Neuronal stem cell (in vitro differentiated cells): ENCODE measurements around the gene FUNDC1.

Experiments used
- DNase-seq: peaks from one replicate; pipeline ENCODE4 v3.0.0-alpha.2; 2013; ENCODE audit warnings: low spot score
- H2AFZ ChIP-seq: one replicate; pipeline ENCODE4 v1.6.1; 2013; ENCODE audit warnings: mild to moderate bottlenecking, low read length, inconsistent platforms
- H2AK5ac ChIP-seq: 2 replicates; pipeline ENCODE4 v1.6.1; 2013; ENCODE audit warnings: low read depth, mild to moderate bottlenecking, inconsistent platforms, low read length, moderate library complexity, mixed read lengths
- H2BK120ac ChIP-seq: 2 replicates; pipeline ENCODE4 v1.6.1; 2013; ENCODE audit warnings: low read depth, mild to moderate bottlenecking, inconsistent platforms, low read length, moderate library complexity, mixed read lengths
- H2BK12ac ChIP-seq: one replicate; pipeline ENCODE4 v1.6.1; 2013; ENCODE audit warnings: low read length, inconsistent platforms
- H2BK15ac ChIP-seq: 2 replicates; pipeline ENCODE4 v1.6.1; 2013; ENCODE audit warnings: mild to moderate bottlenecking, low read length, inconsistent platforms, mixed read lengths
- H2BK5ac ChIP-seq: one replicate; pipeline ENCODE4 v1.6.1; 2013; ENCODE audit warnings: inconsistent platforms, mild to moderate bottlenecking, low read length, moderate library complexity
- H3K14ac ChIP-seq: one replicate; pipeline ENCODE4 v1.6.1; 2013; ENCODE audit warnings: low read length, inconsistent platforms
- H3K18ac ChIP-seq: 2 replicates; pipeline ENCODE4 v1.6.1; 2013; ENCODE audit warnings: low read length, inconsistent platforms
- H3K23ac ChIP-seq: 2 replicates; pipeline ENCODE4 v1.6.1; 2013; ENCODE audit warnings: low read depth, mild to moderate bottlenecking, mixed read lengths, low read length, inconsistent platforms; ENCODE audit not compliant: poor library complexity
- H3K27ac ChIP-seq: replicated peaks from 3 replicates; pipeline ENCODE4 v1.5.1; 2013; ENCODE audit warnings: low read length, inconsistent platforms
- H3K27me3 ChIP-seq, 3 experiments: 2 replicates each; pipeline ENCODE4 v1.6.1; 2013; ENCODE audit warnings: low read length in 3 of 3, mild to moderate bottlenecking in 2 of 3, inconsistent platforms in 1 of 3, low read depth in 1 of 3, mixed read lengths in 1 of 3, moderate library complexity in 1 of 3; ENCODE audit not compliant: control insufficient read depth in 3 of 3, insufficient read depth in 3 of 3
- H3K36me3 ChIP-seq, 2 donors: replicated peaks in 1 of 2; 2 replicates each; pipeline ENCODE4 v1.6.1; 2013; ENCODE audit warnings: low read length in 2 of 2; ENCODE audit not compliant: control insufficient read depth in 2 of 2, insufficient read depth in 2 of 2
- H3K4ac ChIP-seq: 2 replicates; pipeline ENCODE4 v1.6.1; 2013; ENCODE audit warnings: inconsistent platforms, mild to moderate bottlenecking, low read length, moderate library complexity
- H3K4me1 ChIP-seq, 2 donors: 1 replicate in 1 of 2; 2 replicates in 1 of 2; pipeline ENCODE4 v1.6.1; 2013; ENCODE audit warnings: low read length in 2 of 2, low read depth in 1 of 2; ENCODE audit not compliant: control insufficient read depth in 2 of 2, insufficient read depth in 1 of 2
- H3K4me2 ChIP-seq: one replicate; pipeline ENCODE4 v1.6.1; 2013; ENCODE audit warnings: mild to moderate bottlenecking, low read length, inconsistent platforms; ENCODE audit not compliant: insufficient read depth, poor library complexity, severe bottlenecking
- H3K4me3 ChIP-seq, 2 donors: 2 replicates each; pipeline ENCODE4 v1.5.1; 2013; ENCODE audit warnings: low read length in 2 of 2, mild to moderate bottlenecking in 2 of 2, inconsistent platforms in 1 of 2, moderate library complexity in 1 of 2
- H3K79me1 ChIP-seq: one replicate; pipeline ENCODE4 v1.6.1; 2013; ENCODE audit warnings: low read depth, mild to moderate bottlenecking, inconsistent platforms, low read length, moderate library complexity
- H3K9ac ChIP-seq: one replicate; pipeline ENCODE4 v1.6.1; 2013; ENCODE audit warnings: mild to moderate bottlenecking, low read depth, low read length, inconsistent platforms; ENCODE audit not compliant: poor library complexity
- H3K9me3 ChIP-seq, 2 donors: replicated peaks in 1 of 2; 2 replicates each; pipeline versions ENCODE3 to v1.6.1; 2013; ENCODE audit warnings: low read length in 2 of 2, mild to moderate bottlenecking in 2 of 2, inconsistent platforms in 1 of 2, low read depth in 1 of 2, mixed read lengths in 1 of 2, moderate library complexity in 1 of 2; ENCODE audit not compliant: control insufficient read depth in 2 of 2, insufficient read depth in 1 of 2
- H4K8ac ChIP-seq: one replicate; pipeline ENCODE4 v1.6.1; 2013; ENCODE audit warnings: low read depth, mild to moderate bottlenecking, inconsistent platforms, low read length, moderate library complexity
- H4K91ac ChIP-seq: one replicate; pipeline ENCODE4 v1.6.1; 2013; ENCODE audit warnings: low read length, low read depth, mild to moderate bottlenecking, inconsistent platforms; ENCODE audit not compliant: poor library complexity
- WGBS, 2 donors: extraction: QIAGEN DNeasy Blood & Tissue Kit; methylation state at CpG; one replicate each; pipeline ENCODE4 v1.1.7; 2013; ENCODE audit warnings: missing lambda C conversion rate in 2 of 2, mixed read lengths in 1 of 2; ENCODE audit not compliant: insufficient read length in 2 of 2, insufficient replicate concordance in 1 of 2; ENCODE audit errors: extremely low coverage in 2 of 2; 5-methylcytosine and 5-hydroxymethylcytosine counted together

Gene FUNDC1

DNA sequence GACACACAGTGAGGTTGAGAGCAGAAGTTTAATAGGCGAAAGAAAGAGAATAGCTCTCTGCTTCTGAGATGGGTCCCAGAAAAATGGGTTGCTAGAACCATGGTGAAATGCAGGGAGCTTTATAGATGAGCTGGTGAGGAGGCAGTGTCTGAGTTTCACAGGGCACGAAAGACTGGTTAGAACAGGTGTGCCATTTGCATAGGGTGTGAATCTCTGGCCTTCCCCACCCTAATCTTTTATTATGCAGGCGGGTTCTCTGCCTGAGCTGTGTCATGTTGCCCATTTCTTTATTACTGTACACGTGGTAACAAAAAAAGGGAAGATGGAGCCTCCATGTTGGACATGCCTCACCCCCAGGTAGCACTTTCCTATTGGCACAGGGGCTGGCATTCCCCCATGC is 39.1 kb downstream of the FUNDC1 start:
- Histone ChIP-seq H3K27me3 (no peaks in the 10 kb centered on the region), H2AK5ac (no peak overlapping the region), H3K4ac (no peak overlapping the region), H2BK120ac (no peak overlapping the region), H3K27ac (no peak overlapping the region), H4K8ac (no peak overlapping the region), H3K36me3 (no peaks in the 10 kb centered on the region), H2AFZ (no peak overlapping the region), H3K9ac (no peak overlapping the region), H2BK12ac (no peak overlapping the region), H3K79me1 (no peaks in the 10 kb centered on the region), H3K4me1 (no peaks in the 10 kb centered on the region), H3K18ac (no peak overlapping the region), H3K4me3 (no peak overlapping the region), H2BK5ac (no peak overlapping the region), H3K23ac (no peak overlapping the region), H3K4me2 (no peak overlapping the region), H3K9me3 (no peaks in the 10 kb centered on the region), H3K14ac (no peak overlapping the region), H4K91ac (no peak overlapping the region), H2BK15ac (no peak overlapping the region)
- no CpG with 5 or more reads among the region's 4 CpGs for WGBS, 2 donors
- no peak for DNase-seq

DNA sequence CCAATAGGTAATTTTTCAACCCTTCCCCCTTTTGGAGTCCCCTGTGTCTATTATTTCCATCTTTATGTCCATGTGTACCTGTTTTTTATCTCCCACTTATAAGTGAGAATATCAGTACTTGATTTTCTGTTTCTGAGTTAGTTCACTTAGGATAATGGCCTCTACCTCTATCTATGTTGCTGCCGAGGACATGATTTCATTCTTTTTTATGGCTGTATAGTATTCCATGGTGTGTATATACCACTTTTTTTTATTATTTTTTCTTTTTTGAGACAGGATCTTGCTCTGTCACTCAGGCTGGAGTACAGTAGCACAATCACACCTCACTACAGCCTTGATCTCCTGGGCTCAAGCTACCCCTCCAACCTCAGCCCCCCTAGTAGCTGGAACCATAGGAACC is 47.6 kb downstream of the FUNDC1 start:
- H2BK15ac ChIP-seq: no peak overlapping the region
- no peak overlapping the region for H3K18ac ChIP-seq
- no peak overlapping the region for H2AFZ ChIP-seq
- H3K4ac ChIP-seq: no peak overlapping the region
- H3K9me3 ChIP-seq: no peaks in the 10 kb centered on the region
- no peaks in the 10 kb centered on the region for H3K27me3 ChIP-seq
- no peak overlapping the region for H4K91ac ChIP-seq
- no peak overlapping the region for H3K4me3 ChIP-seq
- no peaks in the 10 kb centered on the region for H3K4me1 ChIP-seq
- no peak overlapping the region for H2BK120ac ChIP-seq
- no peak overlapping the region for H2AK5ac ChIP-seq
- no peak for DNase-seq
- no peak overlapping the region for H3K23ac ChIP-seq
- no peak overlapping the region for H4K8ac ChIP-seq
- no CpG with 5 or more reads among the region's 1 CpG for WGBS, 2 donors
- no peak overlapping the region for H2BK12ac ChIP-seq
- no peaks in the 10 kb centered on the region for H3K79me1 ChIP-seq
- no peak overlapping the region for H2BK5ac ChIP-seq
- H3K9ac ChIP-seq: no peak overlapping the region
- H3K4me2 ChIP-seq: no peak overlapping the region
- H3K14ac ChIP-seq: no peak overlapping the region
- H3K27ac ChIP-seq: no peak overlapping the region
- H3K36me3 ChIP-seq: no peaks in the 10 kb centered on the region

DNA sequence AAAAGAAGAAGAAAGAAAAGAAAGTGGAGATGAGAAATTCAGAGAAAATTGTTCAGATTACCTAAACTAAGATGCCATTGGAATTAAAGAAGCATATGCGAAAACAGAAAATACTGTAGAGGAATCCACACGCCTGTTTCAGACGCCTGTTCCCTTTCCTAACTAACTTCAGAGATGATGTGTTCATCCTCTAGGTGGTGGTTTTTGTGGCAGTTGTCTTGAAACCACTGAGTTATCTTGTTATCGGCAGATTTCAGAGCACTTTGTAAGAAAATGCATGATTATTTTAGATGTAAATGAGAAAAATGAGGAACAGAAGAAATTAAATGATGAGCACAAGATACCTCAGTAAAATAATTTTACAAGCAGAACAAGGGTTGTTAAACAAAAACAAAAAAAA is 48.3 kb downstream of the FUNDC1 start:
- no peaks in the 10 kb centered on the region for H3K9me3 ChIP-seq
- H3K9ac ChIP-seq: no peak overlapping the region
- no peak overlapping the region for H3K4me2 ChIP-seq
- H3K18ac ChIP-seq: no peak overlapping the region
- no peaks in the 10 kb centered on the region for H3K36me3 ChIP-seq
- H3K4me1 ChIP-seq: no peaks in the 10 kb centered on the region
- no peak overlapping the region for H4K91ac ChIP-seq
- no peak overlapping the region for H2AK5ac ChIP-seq
- H2BK15ac ChIP-seq: no peak overlapping the region
- H3K23ac ChIP-seq: no peak overlapping the region
- no peak overlapping the region for H4K8ac ChIP-seq
- H2AFZ ChIP-seq: no peak overlapping the region
- no peak for DNase-seq
- H3K14ac ChIP-seq: no peak overlapping the region
- H3K4me3 ChIP-seq: no peak overlapping the region
- H2BK12ac ChIP-seq: no peak overlapping the region
- H3K79me1 ChIP-seq: no peaks in the 10 kb centered on the region
- H2BK120ac ChIP-seq: no peak overlapping the region
- no peaks in the 10 kb centered on the region for H3K27me3 ChIP-seq
- no peak overlapping the region for H3K4ac ChIP-seq
- H2BK5ac ChIP-seq: no peak overlapping the region
- WGBS, 2 donors: no CpG with 5 or more reads among the region's 4 CpGs
- H3K27ac ChIP-seq: no peak overlapping the region

DNA sequence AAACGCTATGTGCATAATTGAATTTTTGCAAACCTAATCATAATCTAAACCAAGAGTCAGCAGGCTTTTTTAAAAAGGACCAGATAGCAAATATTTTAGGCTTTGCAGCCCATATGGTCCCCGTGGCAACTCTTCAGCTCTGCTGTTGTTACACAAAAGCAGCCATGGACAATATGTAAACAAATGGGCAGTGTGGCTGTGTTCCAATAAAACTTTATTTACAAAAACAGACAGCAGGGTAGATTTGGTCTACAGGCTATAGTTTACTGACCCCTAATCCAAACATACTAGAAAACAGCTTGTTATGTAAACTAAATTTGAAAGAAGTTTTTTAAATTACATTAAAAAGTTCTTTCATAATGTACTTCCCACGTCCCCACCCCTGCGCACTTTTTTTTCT is 53.1 kb downstream of the FUNDC1 start:
- Histone ChIP-seq H3K79me1 (no peaks in the 10 kb centered on the region), H2BK12ac (no peak overlapping the region), H3K27me3 (no peaks in the 10 kb centered on the region), H3K4me2 (no peak overlapping the region), H4K91ac (no peak overlapping the region), H2BK120ac (no peak overlapping the region), H3K4me3 (no peak overlapping the region), H3K9ac (no peak overlapping the region), H3K18ac (no peak overlapping the region), H4K8ac (no peak overlapping the region), H3K27ac (no peak overlapping the region), H2BK5ac (no peak overlapping the region), H2BK15ac (no peak overlapping the region), H2AK5ac (no peak overlapping the region), H3K4me1 (no peaks in the 10 kb centered on the region), H3K23ac (no peak overlapping the region), H3K14ac (no peak overlapping the region), H3K9me3 (no peaks in the 10 kb centered on the region), H2AFZ (no peak overlapping the region), H3K36me3 (no peaks in the 10 kb centered on the region), H3K4ac (no peak overlapping the region)
- no CpG with 5 or more reads among the region's 4 CpGs for WGBS, 2 donors
- DNase-seq: no peak
